CD14-positive monocyte (primary cell): ENCODE results near the gene CA6. TPM values are rescaled to one million over a fixed set of nuclear protein-coding genes. Genes with fewer than 3 reads are reported as not detected.
A peak's percentile ranks its signal among the peaks of the same experiment; 100 is the strongest.

Experiments
- DNase-seq, 3 donors: peaks; one replicate each; pipeline ENCODE4 v3.0.0-alpha.2; 2011 to 2022
- H2AFZ ChIP-seq: 2 replicates; pipeline ENCODE4 v1.6.0; 2012; ENCODE audit warnings: mild to moderate bottlenecking, low read depth, low read length, inconsistent platforms; ENCODE audit not compliant: insufficient read depth, poor library complexity, severe bottlenecking
- H3K27ac ChIP-seq, 2 donors: 1 replicate in 1 of 2; 2 replicates in 1 of 2; pipeline ENCODE4 v1.5.1; 2012 to 2013; ENCODE audit warnings: low read length in 2 of 2, control low read depth in 1 of 2, inconsistent platforms in 1 of 2, low read depth in 1 of 2, mild to moderate bottlenecking in 1 of 2
- H3K27me3 ChIP-seq, 2 donors: one replicate each; pipeline versions ENCODE4 v1.6.0 to v1.6.1; 2011 to 2013; ENCODE audit warnings: low read length in 2 of 2; ENCODE audit not compliant: control insufficient read depth in 2 of 2, insufficient read depth in 2 of 2
- H3K36me3 ChIP-seq, 2 donors: replicated peaks in 1 of 2; 1 replicate in 1 of 2; 2 replicates in 1 of 2; pipeline versions ENCODE4 v1.5.1 to v1.6.1; 2012 to 2013; ENCODE audit warnings: low read length in 2 of 2, control low read depth in 1 of 2, inconsistent platforms in 1 of 2, mild to moderate bottlenecking in 1 of 2; ENCODE audit not compliant: insufficient read depth in 2 of 2, control insufficient read depth in 1 of 2
- H3K4me1 ChIP-seq, 2 donors: 1 replicate in 1 of 2; 2 replicates in 1 of 2; pipeline versions ENCODE4 v1.5.1 to v1.6.1; 2012 to 2013; ENCODE audit warnings: low read length in 2 of 2, control low read depth in 1 of 2, inconsistent platforms in 1 of 2, mild to moderate bottlenecking in 1 of 2, moderate library complexity in 1 of 2; ENCODE audit not compliant: insufficient read depth in 2 of 2, control insufficient read depth in 1 of 2
- H3K4me2 ChIP-seq: replicated peaks from 2 replicates; pipeline ENCODE3; 2012; ENCODE audit warnings: low read length, moderate library complexity, mild to moderate bottlenecking; ENCODE audit not compliant: poor library complexity, severe bottlenecking; ENCODE audit errors: extremely low read depth
- H3K4me3 ChIP-seq, 3 experiments: fragments of 200-600 bp in 1 of 3; sonication (generic) in 1 of 3; replicated peaks in 1 of 3; 1 replicate in 2 of 3; 2 replicates in 1 of 3; pipeline ENCODE4 v1.5.1; 2011 to 2013; ENCODE audit warnings: low read length in 3 of 3, mild to moderate bottlenecking in 3 of 3, control low read depth in 2 of 3, low read depth in 2 of 3, inconsistent platforms in 1 of 3, moderate library complexity in 1 of 3
- H3K79me2 ChIP-seq: 2 replicates; pipeline ENCODE4 v1.6.0; 2012; ENCODE audit warnings: mild to moderate bottlenecking, control low read depth, inconsistent platforms, low read length, moderate library complexity; ENCODE audit not compliant: insufficient read depth
- H3K9ac ChIP-seq: 2 replicates; pipeline ENCODE4 v1.6.0; 2017; ENCODE audit warnings: low read length, mild to moderate bottlenecking; ENCODE audit not compliant: insufficient read depth, poor library complexity, severe bottlenecking
- H3K9me3 ChIP-seq, 2 donors: replicated peaks in 1 of 2; 1 replicate in 1 of 2; 2 replicates in 1 of 2; pipeline versions ENCODE4 v1.5.1 to v1.6.1; 2012 to 2013; ENCODE audit warnings: low read length in 2 of 2, control low read depth in 1 of 2; ENCODE audit not compliant: control insufficient read depth in 1 of 2, insufficient read depth in 1 of 2
- H4K20me1 ChIP-seq: 2 replicates; pipeline ENCODE4 v1.6.0; 2012; ENCODE audit warnings: mild to moderate bottlenecking, low read length, control low read depth, moderate library complexity; ENCODE audit not compliant: insufficient read depth
- H3K27ac Mint-ChIP-seq, 7 donors: one replicate each; pipeline ENCODE4 v1.8.0; 2020; ENCODE audit warnings: mild to moderate bottlenecking in 7 of 7, mixed read lengths in 7 of 7, moderate library complexity in 6 of 7, inconsistent platforms in 2 of 7
- H3K27me3 Mint-ChIP-seq, 3 donors: one replicate each; pipeline ENCODE4 v1.8.0; 2021 to 2022; ENCODE audit warnings: low read depth in 3 of 3, mild to moderate bottlenecking in 3 of 3, mixed read lengths in 3 of 3, moderate library complexity in 3 of 3, inconsistent platforms in 1 of 3
- H3K36me3 Mint-ChIP-seq, 2 donors: one replicate each; pipeline ENCODE4 v1.8.0; 2020; ENCODE audit warnings: mixed read lengths in 2 of 2, inconsistent platforms in 1 of 2, mild to moderate bottlenecking in 1 of 2
- H3K4me1 Mint-ChIP-seq: one replicate; pipeline ENCODE4 v1.8.0; 2020; ENCODE audit warnings: mild to moderate bottlenecking, mixed read lengths
- H3K4me3 Mint-ChIP-seq, 2 donors: one replicate each; pipeline ENCODE4 v1.8.0; 2020; ENCODE audit warnings: mild to moderate bottlenecking in 2 of 2, mixed read lengths in 2 of 2, moderate library complexity in 1 of 2
- H3K9me3 Mint-ChIP-seq, 7 donors: one replicate each; pipeline ENCODE4 v1.8.0; 2020 to 2022; ENCODE audit warnings: mixed read lengths in 7 of 7, mild to moderate bottlenecking in 6 of 7, moderate library complexity in 6 of 7, inconsistent platforms in 2 of 7
- CTCF ChIP-seq: fragments of 200-600 bp; IDR thresholded peaks from one replicate; pipeline ENCODE4 v1.8.0; 2022; ENCODE audit warnings: antibody characterized with exemption, mild to moderate bottlenecking
- WGBS: methylation state at CpG from one replicate; pipeline ENCODE4 v1.1.5; 2013; ENCODE audit warnings: missing lambda C conversion rate; ENCODE audit not compliant: insufficient coverage; 5-methylcytosine and 5-hydroxymethylcytosine counted together
- intact Hi-C, 2 donors: fragments of 100-400 bp; cut with micrococcal nuclease; formaldehyde crosslinking; loops; one replicate each; pipeline versions ENCODE4 v1.15.0 to v1.15.1; 2023
- polyA plus RNA-seq, 3 donors: library from polyadenylated mRNA; depleted of rRNA in 1 of 3; unstranded in 2 of 3; stranded (reverse) in 1 of 3; fragments of 300-500 nt in 2 of 3; fragments of >200 nt in 1 of 3; fragmentation: Illumina TruSeq in 2 of 3; gene quantifications; 1 replicate in 2 of 3; 2 replicates in 1 of 3; pipeline ENCODE4 v1.2.3, GENCODE V29; 2012 to 2021

Gene CA6
- polyA plus RNA-seq, 3 donors: not detected

- DNase-seq: no peak
- Histone ChIP-seq H4K20me1 (no peaks in the 10 kb centered on the region), H3K9me3 (no peaks in the 10 kb centered on the region), H3K4me1 (peaks cover 4 to 5% of the 10 kb centered on the region in 2 donors), H3K9ac (no peak overlapping the region), H2AFZ (no peak overlapping the region), H3K27ac (no peak overlapping the region), H3K27me3 (no peaks in the 10 kb centered on the region), H3K4me2 (no peak overlapping the region), H3K79me2 (no peaks in the 10 kb centered on the region), H3K4me3 (no peak overlapping the region), H3K36me3 (no peaks in the 10 kb centered on the region)
- Mint-ChIP-seq H3K4me3 (no peak overlapping the region), H3K36me3 (no peaks in the 10 kb centered on the region), H3K27me3 (peaks cover 4 to 7% (median 5%) of the 10 kb centered on the region in 3 donors), H3K4me1 (peaks cover 7% of the 10 kb centered on the region), H3K9me3 (peaks cover 0 to 3% (median 0%) of the 10 kb centered on the region in 7 donors), H3K27ac (peak overlapping the region in 1 of 7 donors; percentile 35)
- TF ChIP-seq CTCF: no peak
- WGBS: 89% methylated on average over 6 of the region's 10 CpGs
- intact Hi-C loops: loop anchor here (5.0 kb wide), 2 partner anchors 70 to 130 kb away; no protein-coding TSS in a partner anchor
These were observed 41.1 kb downstream of the CA6 start for GRCh38 chr1:8986814-8987190.

- H3K36me3 ChIP-seq: no peaks in the 10 kb centered on the region
- peak; percentile 95 for TF ChIP-seq CTCF
- H3K4me1 ChIP-seq: peaks cover 4 to 5% of the 10 kb centered on the region in 2 donors
- peaks cover 7% of the 10 kb centered on the region for H3K4me1 Mint-ChIP-seq
- H3K27ac Mint-ChIP-seq: peak overlapping the region in 1 of 7 donors; percentile 10
- no peaks in the 10 kb centered on the region for H3K79me2 ChIP-seq
- no peaks in the 10 kb centered on the region for H3K27me3 ChIP-seq
- intact Hi-C loops: loop anchor here (2.0 to 5.0 kb wide), 3 partner anchors 69 to 131 kb away; no protein-coding TSS in a partner anchor
- H2AFZ ChIP-seq: peak overlapping the region; percentile 75
- peak overlapping the region in 1 of 3 experiments; percentile 49 for H3K4me3 ChIP-seq
- peak overlapping the region; percentile 61 for H3K4me2 ChIP-seq
- H3K4me3 Mint-ChIP-seq: peak overlapping the region; percentile 27 to 42
- no peaks in the 10 kb centered on the region for H3K9me3 ChIP-seq
- H3K27ac ChIP-seq: no peak overlapping the region
- no peaks in the 10 kb centered on the region for H4K20me1 ChIP-seq
- peaks cover 0 to 4% (median 0%) of the 10 kb centered on the region in 7 donors for H3K9me3 Mint-ChIP-seq
- peak in 2 of 3 donors; percentile 43 to 45 for DNase-seq
- H3K9ac ChIP-seq: peak overlapping the region; percentile 22
- WGBS: 67% methylated on average over 3 of the region's 9 CpGs
- no peaks in the 10 kb centered on the region for H3K36me3 Mint-ChIP-seq
- peaks cover 3 to 5% (median 4%) of the 10 kb centered on the region in 3 donors for H3K27me3 Mint-ChIP-seq
These were observed 42.4 kb downstream of the CA6 start for GRCh38 chr1:8987881-8988617.
